Cardiac septum (tissue), 1 donor: Measurements from ENCODE around the gene ADORA1. TPM values are rescaled to one million over a fixed set of nuclear protein-coding genes. Genes with fewer than 3 reads are reported as not detected.
A peak's percentile ranks its signal among the peaks of the same experiment; 100 is the strongest.

Experiments
- DNase-seq: peaks from one replicate; pipeline ENCODE4 v3.0.0-alpha.2; 2020; ENCODE audit warnings: low spot score
- intact Hi-C: fragments of 100-400 bp; cut with DNase I; formaldehyde crosslinking; loops from one replicate; pipeline ENCODE4 v1.14.0; 2022
- total RNA-seq: library from RNA; stranded (reverse); fragmentation: NEBNext Ultra II Directional; extraction: Animal tissue kit (Norgen Biotek cat#: 25700); gene quantifications from one replicate; pipeline ENCODE4 v1.2.1, GENCODE V29; 2021
- donor health status: DM: no; HTN: no; CAD: no.

ADORA1 gene
- total RNA-seq, 1 donor from 2014 or later, result 12.1 TPM

- DNase-seq, result no peak
These were observed 39.7 kb downstream of the ADORA1 start for GRCh38 chr1:203167026-203167912.

DNA sequence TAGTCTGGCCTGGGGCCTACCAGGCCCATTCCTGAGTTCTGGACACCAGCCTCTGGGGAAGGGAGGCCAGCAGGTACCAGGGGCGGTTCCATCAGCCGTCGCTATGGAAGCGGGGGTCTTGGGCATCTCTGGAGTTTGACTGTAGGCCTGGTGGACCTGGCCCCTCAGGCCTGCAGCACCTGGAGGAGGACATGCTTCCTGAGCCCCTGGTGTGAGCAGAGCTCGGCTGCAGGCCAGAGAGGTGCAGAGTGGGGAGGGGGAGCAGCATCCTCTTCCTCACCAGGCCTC, 40.3 kb downstream of the ADORA1 start:
- intact Hi-C loops, result no loop called here
- DNase-seq, result no peak

More at GRCh38 chr1:203167026-203167912, 39.7 kb downstream of the ADORA1 start:
- intact Hi-C loops, result no loop called here

DNA sequence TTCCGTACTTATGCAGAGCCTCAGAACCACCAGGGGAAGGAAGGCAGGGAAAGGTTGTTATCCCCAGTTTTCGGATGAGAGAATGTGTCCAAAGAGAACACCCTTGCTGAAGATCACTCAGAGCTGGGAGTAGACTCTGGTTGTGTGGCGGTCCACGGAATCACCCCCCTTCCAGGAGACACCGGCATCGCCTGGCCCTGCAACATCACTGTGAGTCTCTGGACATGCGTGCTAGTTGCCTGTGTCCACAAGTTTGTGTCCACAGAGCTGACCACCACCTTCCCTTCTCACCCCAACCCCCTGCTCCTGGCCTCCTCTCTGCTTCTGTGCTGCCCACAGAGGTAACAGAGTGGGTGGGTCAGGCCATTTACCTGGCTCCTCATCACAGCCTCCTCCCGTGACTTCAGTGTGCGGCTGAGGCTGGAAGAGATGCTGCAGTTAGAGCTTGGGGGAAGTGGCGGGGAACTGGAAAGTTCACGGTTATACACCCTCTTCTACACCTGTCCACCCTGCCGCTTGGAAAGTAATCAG, 40.8 kb downstream of the ADORA1 start:
- no peak for DNase-seq
- intact Hi-C loops, result no loop called here

DNA sequence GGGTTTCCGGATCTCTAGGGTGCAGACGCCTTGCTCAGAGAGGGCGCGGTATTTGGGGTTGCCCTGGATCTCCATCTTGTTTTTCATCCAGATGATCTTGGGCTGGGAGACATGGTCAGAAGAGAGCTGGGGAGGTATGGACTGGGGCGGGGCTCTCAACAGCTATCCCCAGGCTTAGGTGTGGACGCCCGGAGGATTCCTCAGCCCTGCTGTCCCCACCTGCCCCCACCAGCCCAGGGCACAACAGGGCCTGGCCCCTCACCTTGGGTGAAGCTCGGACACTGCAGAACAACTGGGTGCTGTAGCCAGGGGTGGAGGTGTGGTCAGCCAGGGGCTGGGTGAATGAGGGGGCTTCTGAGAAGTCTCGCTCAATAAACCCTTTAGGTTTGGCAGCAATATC, 41.5 kb downstream of the ADORA1 start:
- intact Hi-C loops, result no loop called here
- no peak for DNase-seq

DNA sequence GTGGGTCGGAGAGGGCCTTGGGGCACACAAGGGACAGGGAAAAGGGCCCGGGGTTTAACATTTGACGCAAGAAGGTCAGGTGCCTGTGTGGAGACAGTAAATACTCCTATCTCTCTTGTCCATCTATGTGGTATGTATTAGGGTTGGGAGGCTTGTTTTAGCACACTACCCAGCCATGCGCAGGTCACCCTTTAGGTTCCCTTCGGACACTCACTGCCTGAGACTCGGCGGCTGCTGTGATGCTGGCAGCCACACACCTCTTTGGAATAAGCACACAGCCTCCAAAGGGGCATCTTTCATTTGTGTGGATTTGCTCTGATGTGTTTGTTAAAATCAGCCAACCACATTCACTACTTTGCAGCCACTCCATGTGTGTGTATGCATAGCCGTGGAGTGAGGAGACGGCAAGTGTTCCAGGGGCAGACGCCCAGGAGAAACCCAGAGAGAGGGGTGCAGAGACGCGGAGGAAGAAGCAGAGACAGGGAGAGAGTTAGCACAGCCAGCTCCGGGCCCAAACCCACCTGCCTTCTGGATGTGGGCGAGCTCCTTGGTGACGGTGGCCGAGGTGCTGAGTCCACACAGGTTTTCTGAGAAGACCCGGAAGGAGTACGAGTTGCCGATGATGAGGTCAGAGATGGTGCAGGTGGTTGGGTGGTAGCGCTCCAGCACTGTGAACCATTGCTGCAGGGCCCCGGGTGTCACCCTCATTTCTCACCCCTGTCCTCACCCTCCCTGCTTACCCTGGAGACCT, 42.4 kb downstream of the ADORA1 start:
- intact Hi-C loops, result no loop called here
- no peak for DNase-seq

DNA sequence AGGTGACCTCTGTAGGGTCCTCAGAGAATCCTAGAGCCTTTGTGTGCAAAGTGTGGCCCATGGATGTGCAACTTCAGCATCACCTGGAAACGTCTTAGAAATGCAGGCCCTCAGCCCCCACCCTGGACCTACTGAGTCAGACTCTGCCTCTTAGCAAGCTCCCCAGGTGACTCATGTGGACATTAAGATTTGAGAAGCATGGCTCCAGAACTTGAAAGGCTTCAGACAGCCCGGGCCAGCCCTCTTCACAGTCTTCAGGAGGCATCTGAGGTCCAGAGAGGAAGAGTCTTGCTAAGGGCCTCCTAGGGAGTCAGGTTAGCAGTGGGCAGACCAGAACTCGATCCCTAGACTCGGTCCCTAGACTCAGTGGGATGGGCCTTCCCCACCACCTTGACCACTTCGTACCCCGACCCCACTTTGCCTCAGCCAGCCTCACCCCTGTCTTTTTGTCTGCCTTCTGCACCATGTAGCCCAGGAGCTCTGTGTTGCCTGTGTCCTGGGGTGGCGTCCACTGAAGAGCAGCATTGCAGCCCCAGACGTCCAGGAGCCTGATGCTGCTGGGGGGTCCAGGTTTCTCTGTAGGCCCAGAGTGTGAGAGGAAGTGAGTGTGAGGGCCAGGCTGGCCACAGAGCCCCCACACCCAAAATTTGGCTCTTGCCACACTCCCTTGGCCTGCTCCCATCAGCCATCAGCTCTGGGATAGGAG, 43.3 kb downstream of the ADORA1 start:
- DNase-seq, result no peak
- intact Hi-C loops, result no loop called here

DNA sequence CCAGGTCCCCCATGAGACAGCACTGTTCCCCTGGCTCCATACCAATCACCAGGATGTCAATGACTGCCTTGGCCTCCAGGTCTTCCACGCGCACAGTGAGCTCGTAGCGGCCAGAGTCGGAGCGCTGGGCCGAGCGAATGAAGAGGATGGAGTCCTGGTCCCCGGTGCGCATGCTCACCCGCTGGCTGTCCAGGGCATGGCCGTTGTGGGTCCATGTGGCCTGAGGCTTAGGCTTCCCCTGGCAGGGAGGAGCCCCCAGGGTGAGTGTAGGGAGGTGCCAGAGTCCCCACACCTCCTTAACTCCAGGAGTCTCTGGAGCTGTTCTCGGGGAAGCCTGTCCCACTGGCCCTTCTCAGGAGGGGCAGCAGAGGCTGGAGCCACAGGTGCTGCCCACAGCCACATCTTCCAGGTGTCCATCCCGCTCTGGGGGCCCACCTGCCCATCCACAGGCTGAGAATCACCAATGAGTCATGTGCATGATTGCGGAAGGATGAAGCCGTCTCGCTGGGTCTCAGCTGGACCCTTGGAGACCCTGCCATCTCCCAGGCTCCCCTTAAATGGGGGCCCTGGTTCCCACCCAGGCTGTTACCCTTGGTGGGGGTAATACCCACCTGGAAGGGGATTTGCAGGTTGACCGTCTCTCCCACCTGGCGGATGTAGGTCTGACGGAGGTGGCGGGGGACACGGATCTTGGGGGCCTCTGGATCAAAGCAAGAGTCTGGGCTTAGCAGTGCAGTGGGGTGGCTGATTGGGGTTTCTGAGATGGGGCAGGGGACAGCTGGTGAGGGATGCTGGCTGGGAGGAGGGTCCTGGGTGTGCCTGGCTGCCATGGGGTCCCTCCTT, 44.0 kb downstream of the ADORA1 start:
- intact Hi-C loops, result loop anchor here (1.0 kb wide), 2 partner anchors 53 to 132 kb away; no protein-coding TSS in a partner anchor
- peak; percentile 49 for DNase-seq

- intact Hi-C loops, result loop anchor here (1.0 kb wide), 2 partner anchors 54 to 133 kb away; no protein-coding TSS in a partner anchor
- DNase-seq, result peak; percentile 86
These were observed 44.9 kb downstream of the ADORA1 start for GRCh38 chr1:203172184-203173010.

- no peak for DNase-seq
- intact Hi-C loops, result no loop called here
These were observed 45.6 kb downstream of the ADORA1 start for GRCh38 chr1:203173011-203173555.

GRCh38 chr1:203173566-203173965, 46.0 kb downstream of the ADORA1 start:
- intact Hi-C loops, result no loop called here
- no peak for DNase-seq

DNA sequence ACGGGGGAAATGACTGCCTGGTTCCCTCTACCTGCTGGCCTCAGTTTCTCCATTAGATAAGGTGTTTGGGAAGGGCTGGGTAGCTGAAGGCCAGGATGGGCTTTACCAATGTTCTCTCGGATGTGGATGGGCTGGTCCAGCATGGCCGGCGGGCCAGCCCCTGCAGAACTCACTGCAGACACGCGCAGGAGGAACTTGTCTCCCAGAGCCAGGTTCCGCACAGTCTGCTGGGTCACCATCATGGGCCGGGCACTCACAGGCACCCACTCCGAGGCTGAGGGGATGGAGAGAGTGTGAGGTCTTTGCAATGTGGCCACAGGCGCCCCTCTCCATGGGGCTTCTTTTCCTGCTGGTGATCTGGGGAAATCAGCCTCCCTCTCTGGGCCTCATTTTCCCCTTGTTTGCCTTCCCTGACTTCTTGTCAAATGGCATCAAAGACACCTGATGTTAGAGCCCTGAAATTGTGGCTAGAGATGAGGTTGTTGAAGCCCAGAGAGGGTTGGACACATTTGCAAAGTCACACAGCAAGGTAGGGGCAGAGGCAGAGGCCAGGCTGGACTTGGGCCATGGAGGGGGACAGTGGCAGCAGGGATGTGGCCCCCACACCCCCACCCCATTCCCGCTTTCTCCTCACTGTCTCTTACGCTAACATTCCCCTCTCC, 46.9 kb downstream of the ADORA1 start:
- intact Hi-C loops, result no loop called here
- no peak for DNase-seq

DNA sequence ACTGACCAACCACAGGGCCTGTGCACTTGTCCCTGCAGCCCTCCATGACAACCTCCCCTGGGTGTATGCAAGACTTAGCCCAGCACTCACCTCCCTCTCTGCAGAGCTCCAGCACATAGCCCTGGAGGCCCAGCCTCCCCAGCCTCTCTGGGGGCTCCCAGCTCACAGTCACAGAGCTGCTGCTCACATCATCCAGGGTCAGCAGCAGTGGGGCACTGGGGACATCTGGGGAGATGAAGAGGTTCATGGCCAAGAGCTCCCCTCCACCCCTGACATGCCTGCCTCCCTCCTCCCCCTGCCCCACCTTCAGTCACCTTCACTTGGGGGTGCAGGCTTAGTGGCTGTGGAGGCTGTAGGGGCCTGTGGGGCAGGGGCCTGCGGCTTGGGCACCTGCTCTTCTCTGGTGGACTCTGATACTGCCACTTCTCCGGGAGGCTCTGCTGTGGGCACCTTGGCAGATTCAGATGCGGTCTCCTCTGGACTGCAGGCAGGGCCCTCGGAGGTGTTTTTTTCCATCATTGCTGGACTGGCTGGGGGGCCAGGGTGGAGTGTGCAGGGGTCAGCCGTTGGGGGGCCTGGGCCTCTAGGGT, 47.8 kb downstream of the ADORA1 start, which contains the start of gene MYBPH:
MYBPH (minus strand) TSS at position 590 of the 590 bp plus-strand sequence; CDS start at position 519, 71 bp downstream.
- DNase-seq, result no peak
- intact Hi-C loops, result no loop called here

GRCh38 chr1:203175827-203176241, 48.3 kb downstream of the ADORA1 start:
- intact Hi-C loops, result no loop called here
- DNase-seq, result no peak

DNA sequence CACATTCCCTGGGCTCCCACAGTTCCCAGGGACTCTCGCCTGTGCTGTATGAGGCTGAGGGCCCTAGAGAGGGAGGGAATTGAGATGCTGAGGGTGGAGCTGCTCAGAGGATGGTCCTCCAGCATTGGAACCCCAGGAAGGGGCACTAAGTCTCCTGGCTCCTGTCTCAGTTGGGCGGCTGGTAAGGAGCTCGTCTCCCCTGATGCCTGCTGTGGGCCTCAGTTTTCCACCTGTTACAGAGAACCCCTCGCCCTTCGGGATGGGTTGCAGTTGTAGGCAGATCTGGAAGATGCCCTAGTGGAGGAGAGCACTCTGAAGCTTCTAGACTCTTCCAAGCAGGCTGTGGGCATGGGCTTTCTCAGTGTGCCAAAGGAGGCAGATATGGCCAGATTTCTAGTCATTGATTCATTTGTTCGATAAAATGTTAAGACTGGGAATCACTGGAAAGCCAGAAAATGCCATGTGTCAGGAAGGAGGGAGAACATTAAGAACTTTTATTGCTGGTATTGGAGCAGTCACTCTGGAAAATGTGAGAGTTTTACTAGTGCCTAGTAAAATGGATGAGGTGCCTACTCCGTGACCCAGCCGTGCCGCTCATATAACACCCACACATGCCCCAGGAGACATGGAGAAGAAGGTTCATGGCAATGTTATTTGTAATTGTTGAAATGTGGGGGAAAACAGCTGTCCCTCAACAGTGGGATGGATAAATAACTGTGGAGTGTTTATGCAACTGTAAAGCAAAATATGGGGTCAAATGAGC, 48.9 kb downstream of the ADORA1 start:
- no peak for DNase-seq
- intact Hi-C loops, result no loop called here

DNA sequence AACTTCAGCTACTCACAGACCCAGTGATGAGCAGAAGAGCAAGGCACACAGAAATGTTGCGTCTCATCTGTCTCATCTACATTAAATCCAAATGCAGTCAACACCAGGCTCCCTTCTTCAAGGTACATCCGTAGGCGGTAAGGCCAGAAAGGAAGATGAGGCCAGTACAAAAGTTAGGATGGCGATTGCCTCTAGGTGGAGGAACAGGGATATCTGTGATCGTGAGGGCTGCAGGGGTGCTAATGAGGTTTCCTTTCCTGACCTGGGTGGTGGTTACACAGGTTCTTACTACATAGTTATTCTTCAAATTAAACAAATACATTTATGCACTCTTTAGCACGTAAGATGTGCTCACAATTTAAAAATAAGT, 49.5 kb downstream of the ADORA1 start:
- intact Hi-C loops, result no loop called here
- DNase-seq, result no peak

GRCh38 chr1:203177470-203178039, 50.0 kb downstream of the ADORA1 start:
- intact Hi-C loops, result no loop called here
- no peak for DNase-seq
